PC-3 (cell line): ENCODE results near the gene AP3M1.

Experiments used
- EZH2 ChIP-seq: fragments of 300-600 bp; sonication (generic); IDR thresholded peaks from one replicate; pipeline ENCODE4 v1.6.1; 2017; ENCODE audit warnings: antibody characterized with exemption, mild to moderate bottlenecking, low read length; ENCODE audit not compliant: unreplicated experiment
- TF ChIP-seq, protein P1 (sequence below): fragments of 300-600 bp; sonication (generic); conservative IDR thresholded peaks from 2 replicates; pipeline ENCODE4 v1.5.1; 2017; ENCODE audit warnings: antibody characterized with exemption, low read depth, mild to moderate bottlenecking, low read length

DNA sequence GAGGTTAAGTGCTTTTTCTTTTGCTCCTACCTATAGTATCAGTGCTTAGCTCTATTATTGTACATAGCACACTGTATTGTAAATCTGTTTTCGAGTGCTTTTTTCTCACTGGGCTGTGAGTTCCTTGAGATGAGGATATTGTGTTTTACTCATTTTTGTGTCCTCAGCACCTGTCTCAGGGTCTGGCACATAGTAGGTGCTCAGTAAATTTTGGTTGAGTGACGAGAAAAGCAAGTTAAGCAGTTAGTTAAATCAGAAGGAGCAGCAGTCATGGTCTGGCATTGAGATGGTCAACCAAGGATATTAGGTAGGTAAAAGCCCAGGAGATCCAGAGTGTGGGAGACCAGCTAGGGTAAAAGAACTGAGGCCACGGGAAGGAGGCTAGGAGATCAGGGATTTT is 51.2 kb downstream of the AP3M1 start:
- TF ChIP-seq EZH2: no peak
- TF ChIP-seq, protein P1, sequence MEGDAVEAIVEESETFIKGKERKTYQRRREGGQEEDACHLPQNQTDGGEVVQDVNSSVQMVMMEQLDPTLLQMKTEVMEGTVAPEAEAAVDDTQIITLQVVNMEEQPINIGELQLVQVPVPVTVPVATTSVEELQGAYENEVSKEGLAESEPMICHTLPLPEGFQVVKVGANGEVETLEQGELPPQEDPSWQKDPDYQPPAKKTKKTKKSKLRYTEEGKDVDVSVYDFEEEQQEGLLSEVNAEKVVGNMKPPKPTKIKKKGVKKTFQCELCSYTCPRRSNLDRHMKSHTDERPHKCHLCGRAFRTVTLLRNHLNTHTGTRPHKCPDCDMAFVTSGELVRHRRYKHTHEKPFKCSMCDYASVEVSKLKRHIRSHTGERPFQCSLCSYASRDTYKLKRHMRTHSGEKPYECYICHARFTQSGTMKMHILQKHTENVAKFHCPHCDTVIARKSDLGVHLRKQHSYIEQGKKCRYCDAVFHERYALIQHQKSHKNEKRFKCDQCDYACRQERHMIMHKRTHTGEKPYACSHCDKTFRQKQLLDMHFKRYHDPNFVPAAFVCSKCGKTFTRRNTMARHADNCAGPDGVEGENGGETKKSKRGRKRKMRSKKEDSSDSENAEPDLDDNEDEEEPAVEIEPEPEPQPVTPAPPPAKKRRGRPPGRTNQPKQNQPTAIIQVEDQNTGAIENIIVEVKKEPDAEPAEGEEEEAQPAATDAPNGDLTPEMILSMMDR: no peak
